ENCODE measurements around the gene PAQR4.

DNA sequence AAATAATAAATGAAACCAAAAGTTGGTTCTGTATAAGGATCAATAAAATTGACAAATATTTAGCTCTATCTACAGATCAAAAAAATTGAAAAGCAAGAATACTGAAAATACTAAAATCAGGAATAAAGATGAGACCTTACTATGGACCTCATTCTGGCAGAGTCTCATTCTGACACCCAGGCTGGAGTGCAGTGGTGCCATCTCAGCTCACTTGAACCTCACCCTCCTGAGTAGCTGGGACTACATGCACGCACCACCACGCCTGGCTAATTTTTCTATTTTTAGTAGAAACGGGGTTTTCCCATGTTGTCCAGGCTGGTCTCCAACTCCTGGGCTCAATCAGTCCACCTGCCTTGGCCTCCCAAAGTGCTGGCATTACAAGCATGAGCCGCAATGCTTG is 27.1 kb upstream of the PAQR4 start:
- TF ChIP-seq, protein P1, sequence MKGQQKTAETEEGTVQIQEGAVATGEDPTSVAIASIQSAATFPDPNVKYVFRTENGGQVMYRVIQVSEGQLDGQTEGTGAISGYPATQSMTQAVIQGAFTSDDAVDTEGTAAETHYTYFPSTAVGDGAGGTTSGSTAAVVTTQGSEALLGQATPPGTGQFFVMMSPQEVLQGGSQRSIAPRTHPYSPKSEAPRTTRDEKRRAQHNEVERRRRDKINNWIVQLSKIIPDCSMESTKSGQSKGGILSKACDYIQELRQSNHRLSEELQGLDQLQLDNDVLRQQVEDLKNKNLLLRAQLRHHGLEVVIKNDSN (IDR thresholded peaks at IDR 0.05): no peak
- TF ChIP-seq EP300 (IDR thresholded peaks at IDR 0.05; ENCODE audit: borderline replicate concordance) (no peak), TCF12 (IDR thresholded peaks at IDR 0.05; ENCODE audit: low read depth) (no peak), FOXM1 (IDR thresholded peaks at IDR 0.05; ENCODE audit: borderline replicate concordance, low read depth) (no peak)
- TF ChIP-seq, protein P2, sequence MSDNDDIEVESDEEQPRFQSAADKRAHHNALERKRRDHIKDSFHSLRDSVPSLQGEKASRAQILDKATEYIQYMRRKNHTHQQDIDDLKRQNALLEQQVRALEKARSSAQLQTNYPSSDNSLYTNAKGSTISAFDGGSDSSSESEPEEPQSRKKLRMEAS (IDR thresholded peaks at IDR 0.05): no peak
